NCI-H1048 (cell line): ENCODE measurements around the gene PEX5L.

Source experiments
- DNase-seq: peaks from one replicate; lab custom pipeline; 2025; lab: John Stamatoyannopoulos, UW

Gene PEX5L

GRCh38 chr3:179769411-179770247, 267.1 kb downstream of the PEX5L start:
- no peak for DNase-seq

DNA sequence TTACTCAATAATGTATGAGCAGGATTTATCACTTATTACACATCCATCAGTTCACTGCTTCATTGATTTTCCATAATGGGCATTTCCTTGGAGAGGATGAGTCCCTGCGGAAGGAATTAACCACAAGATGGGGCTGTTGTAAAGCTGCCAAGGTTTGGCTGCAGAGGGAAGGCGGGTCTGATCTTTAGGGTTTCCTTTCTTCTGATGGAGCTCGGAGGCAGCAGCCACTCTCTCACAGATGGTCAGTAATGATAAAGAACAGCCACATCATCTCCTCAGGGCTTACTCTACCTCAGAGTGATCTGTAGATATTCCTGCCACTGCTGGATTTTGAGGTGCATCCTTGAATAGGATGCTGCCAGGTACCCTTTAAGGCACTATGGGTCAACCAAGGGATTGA, 268.7 kb downstream of the PEX5L start:
- no peak for DNase-seq

GRCh38 chr3:179766416-179767133, 270.2 kb downstream of the PEX5L start:
- no peak for DNase-seq

- DNase-seq, result no peak
These were observed 271.3 kb downstream of the PEX5L start for GRCh38 chr3:179765396-179765795.

- no peak for DNase-seq
These were observed 275.8 kb downstream of the PEX5L start for GRCh38 chr3:179760944-179761343.

- DNase-seq, result no peak
These were observed 285.9 kb downstream of the PEX5L start for GRCh38 chr3:179750720-179751328.

- no peak for DNase-seq
These were observed 291.0 kb downstream of the PEX5L start for GRCh38 chr3:179745716-179746115.

GRCh38 chr3:179745079-179745478, 291.7 kb downstream of the PEX5L start:
- no peak for DNase-seq
